Measurements from ENCODE around the gene RPL31.

- no peak for TF ChIP-seq POLR2A (IDR thresholded peaks at IDR 0.05)
- TF ChIP-seq, protein P1, sequence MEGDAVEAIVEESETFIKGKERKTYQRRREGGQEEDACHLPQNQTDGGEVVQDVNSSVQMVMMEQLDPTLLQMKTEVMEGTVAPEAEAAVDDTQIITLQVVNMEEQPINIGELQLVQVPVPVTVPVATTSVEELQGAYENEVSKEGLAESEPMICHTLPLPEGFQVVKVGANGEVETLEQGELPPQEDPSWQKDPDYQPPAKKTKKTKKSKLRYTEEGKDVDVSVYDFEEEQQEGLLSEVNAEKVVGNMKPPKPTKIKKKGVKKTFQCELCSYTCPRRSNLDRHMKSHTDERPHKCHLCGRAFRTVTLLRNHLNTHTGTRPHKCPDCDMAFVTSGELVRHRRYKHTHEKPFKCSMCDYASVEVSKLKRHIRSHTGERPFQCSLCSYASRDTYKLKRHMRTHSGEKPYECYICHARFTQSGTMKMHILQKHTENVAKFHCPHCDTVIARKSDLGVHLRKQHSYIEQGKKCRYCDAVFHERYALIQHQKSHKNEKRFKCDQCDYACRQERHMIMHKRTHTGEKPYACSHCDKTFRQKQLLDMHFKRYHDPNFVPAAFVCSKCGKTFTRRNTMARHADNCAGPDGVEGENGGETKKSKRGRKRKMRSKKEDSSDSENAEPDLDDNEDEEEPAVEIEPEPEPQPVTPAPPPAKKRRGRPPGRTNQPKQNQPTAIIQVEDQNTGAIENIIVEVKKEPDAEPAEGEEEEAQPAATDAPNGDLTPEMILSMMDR (IDR thresholded peaks at IDR 0.05), result no peak
Observed at GRCh38 chr2:100986157-100986556, 15.9 kb upstream of the RPL31 start.

All from transverse colon (tissue), 3 donors.